K562 (cell line): ENCODE measurements around the gene HSPE1. TPM values are rescaled to one million over a fixed set of nuclear protein-coding genes. Genes with fewer than 3 reads are reported as not detected.

Experiments used
- ATAC-seq: fragments of 200-7000 bp; cut with Tn5 transposase; 3 replicates; pipeline ENCODE4 v1.9.1; 2020; ENCODE audit warnings: moderate library complexity
- BruUV-seq: library from RNA; stranded (reverse); fragments of 400-500 nt; replicated peaks from 2 replicates; lab custom pipeline; 2021; lab: Mats Ljungman, UMichigan
- CTCF ChIA-PET: fragments of 300-600 bp; formaldehyde crosslinking; extraction: SDS; loops from one replicate; lab custom pipeline; 2021; ENCODE audit warnings: low intra/inter-chr PET ratio; lab: Yijun Ruan, JAX
- POLR2A ChIA-PET: fragments of 300-600, 350-650 bp; sonication (Branson Sonifier 250); formaldehyde crosslinking; extraction: SDS; loops from one replicate; lab custom pipeline; 2021; ENCODE audit warnings: antibody characterized with exemption, inconsistent platforms; lab: Yijun Ruan, JAX
- DNase-seq, 4 experiments: peaks; one replicate each; pipeline versions ENCODE4 v3.0.0 to v3.0.0-alpha.2; 2011 to 2018; ENCODE audit warnings: low spot score in 3 of 4, mixed read lengths in 3 of 4; ENCODE audit errors: extremely low read depth in 1 of 4
- FAIRE-seq: peaks from 2 replicates; lab custom pipeline; 2011; peaks lifted over from hg19 to GRCh38; lab: Jason Lieb, UNC
- H2AFZ ChIP-seq: 2 replicates; pipeline ENCODE4 v1.6.0; 2011; ENCODE audit warnings: low read depth, low read length, control low read depth, inconsistent platforms
- H3K27ac ChIP-seq: fragments of 200-600 bp; 3 replicates; pipeline ENCODE4 v1.8.0; 2011; ENCODE audit warnings: low read depth, mild to moderate bottlenecking, control low read depth, inconsistent platforms, low read length, moderate library complexity, mixed read lengths; ENCODE audit errors: extremely low read depth
- H3K27me3 ChIP-seq, 2 experiments: fragments of 300-600 bp in 1 of 2; 2 replicates in 1 of 2; 3 replicates in 1 of 2; pipeline versions ENCODE4 v1.6.0 to v1.8.0; 2011; ENCODE audit warnings: inconsistent platforms in 2 of 2, low read length in 2 of 2, mild to moderate bottlenecking in 1 of 2, mixed read lengths in 1 of 2, moderate library complexity in 1 of 2; ENCODE audit not compliant: control insufficient read depth in 2 of 2, insufficient read depth in 2 of 2
- H3K36me3 ChIP-seq: fragments of 300-600 bp; 3 replicates; pipeline ENCODE4 v1.8.0; 2011; ENCODE audit warnings: mild to moderate bottlenecking, low read length, inconsistent platforms; ENCODE audit not compliant: control insufficient read depth, insufficient read depth
- H3K4me1 ChIP-seq, 2 experiments: fragments of 200-600 bp in 1 of 2; replicated peaks in 1 of 2; 2 replicates in 1 of 2; 3 replicates in 1 of 2; pipeline versions ENCODE4 v1.5.1 to v1.8.0; 2011; ENCODE audit warnings: inconsistent platforms in 2 of 2, low read length in 2 of 2, mild to moderate bottlenecking in 1 of 2, mixed read lengths in 1 of 2, moderate library complexity in 1 of 2; ENCODE audit not compliant: control insufficient read depth in 2 of 2, insufficient read depth in 2 of 2
- H3K4me2 ChIP-seq: 2 replicates; pipeline ENCODE4 v1.6.1; 2011; ENCODE audit warnings: low read length, control low read depth, inconsistent platforms, mixed read lengths; ENCODE audit not compliant: insufficient read depth
- H3K4me3 ChIP-seq: fragments of 200-600 bp; sonication (generic), shearing (Covaris generic); 2 replicates; pipeline ENCODE4 v1.5.1; 2016; ENCODE audit warnings: control low read depth, inconsistent platforms
- H3K79me2 ChIP-seq: fragments of 200-600 bp; 3 replicates; pipeline ENCODE4 v1.8.0; 2011; ENCODE audit warnings: low read length, inconsistent platforms; ENCODE audit not compliant: control insufficient read depth, insufficient read depth
- H3K9ac ChIP-seq, 2 experiments: 2 replicates each; pipeline versions ENCODE4 v1.6.0 to v1.6.1; 2011; ENCODE audit warnings: low read depth in 2 of 2, low read length in 2 of 2, control low read depth in 1 of 2, inconsistent platforms in 1 of 2, mild to moderate bottlenecking in 1 of 2, mixed read lengths in 1 of 2; ENCODE audit not compliant: insufficient read depth in 1 of 2
- H3K9me1 ChIP-seq: one replicate; pipeline ENCODE4 v1.6.0; 2011; ENCODE audit warnings: inconsistent platforms, mild to moderate bottlenecking, low read length, moderate library complexity; ENCODE audit not compliant: control insufficient read depth, insufficient read depth
- H3K9me3 ChIP-seq: replicated peaks from 2 replicates; pipeline ENCODE4 v1.5.1; 2011; ENCODE audit warnings: low read depth, low read length, inconsistent platforms; ENCODE audit not compliant: control insufficient read depth, insufficient read depth
- H4K20me1 ChIP-seq: replicated peaks from 2 replicates; pipeline ENCODE4 v1.6.1; 2011; ENCODE audit warnings: low read length, inconsistent platforms, mixed read lengths; ENCODE audit not compliant: control insufficient read depth, insufficient read depth
- ARNT ChIP-seq, 2 experiments: fragments of 450-650 bp; IDR thresholded peaks; 2 replicates each; pipeline ENCODE4 v1.6.1; 2016; ENCODE audit warnings: mild to moderate bottlenecking in 1 of 2
- CREB1 ChIP-seq, 2 experiments: sonication (generic) in 1 of 2; formaldehyde crosslinking in 1 of 2; IDR thresholded peaks; 2 replicates each; pipeline versions ENCODE4 v1.6.1 to v1.8.0; 2012 to 2022; ENCODE audit warnings: inconsistent platforms in 1 of 2, mild to moderate bottlenecking in 1 of 2, missing genetic modification reagents in 1 of 2, moderate library complexity in 1 of 2
- ESRRA ChIP-seq: fragments of 450-650 bp; IDR thresholded peaks from 2 replicates; pipeline ENCODE4 v1.6.1; 2014; ENCODE audit warnings: low read depth, mild to moderate bottlenecking, moderate library complexity, borderline replicate concordance
- ZBTB43 ChIP-seq: sonication (generic); formaldehyde crosslinking; IDR thresholded peaks from 2 replicates; pipeline ENCODE4 v1.8.0; 2023; ENCODE audit warnings: mild to moderate bottlenecking, missing genetic modification reagents
- ZNF644 ChIP-seq: fragments of 200-800 bp; sonication (Bioruptor generic); IDR thresholded peaks from 2 replicates; pipeline ENCODE4 v1.6.1; 2016; ENCODE audit warnings: low read depth, missing genetic modification characterization, missing compliant biosample characterization
- WGBS: fragments of 100-300 bp; shearing (Covaris generic); methylation state at CpG from one replicate; pipeline ENCODE4 v1.1.6; 2016; ENCODE audit warnings: low coverage, mixed read lengths; ENCODE audit not compliant: insufficient coverage; ENCODE audit errors: missing lambda C conversion rate; 5-methylcytosine and 5-hydroxymethylcytosine counted together
- in situ Hi-C: fragments of 300-500 bp; cut with MboI; formaldehyde crosslinking; loops from 4 replicates; pipeline ENCODE4 v1.15.0; 2018; ENCODE audit warnings: inconsistent platforms, mixed read lengths
- intact Hi-C: fragments of 100-400 bp; cut with micrococcal nuclease; formaldehyde crosslinking; loops from 2 replicates; pipeline ENCODE4 v1.14.2; 2022
- polyA plus RNA-seq, 8 experiments: library from polyadenylated mRNA; depleted of rRNA in 4 of 8; stranded (reverse) in 5 of 8; unstranded in 3 of 8; fragments of >200 nt; fragmentation: Nextera tagmentation in 2 of 8; fragmentation: Illumina TruSeq in 1 of 8; extraction: Ambion mirVana in 2 of 8; extraction: Trizol in 1 of 8; gene quantifications; 2 replicates each; pipeline versions ENCODE4 v1.2.1 to v1.2.3, GENCODE V29; 2011 to 2014; ENCODE audit warnings: inconsistent platforms in 1 of 8, missing spikeins in 1 of 8
- total RNA-seq, 7 experiments: library from RNA; depleted of rRNA in 6 of 7; stranded (reverse); fragments of >200 nt in 6 of 7; fragmentation: Illumina TruSeq in 2 of 7; extraction: Trizol in 2 of 7; gene quantifications; 2 replicates each; pipeline versions ENCODE4 v1.2.1 to v1.2.3, GENCODE V29; 2011 to 2021; ENCODE audit warnings: low replicate concordance in 1 of 7
- TF ChIP-seq, protein P1 (sequence below), 2 experiments: fragments of 450-650 bp in 1 of 2; sonication (generic) in 1 of 2; formaldehyde crosslinking in 1 of 2; IDR thresholded peaks; 2 replicates each; pipeline versions ENCODE4 v1.7.1 to v1.9.0; 2016 to 2022; ENCODE audit warnings: inconsistent platforms in 1 of 2, mild to moderate bottlenecking in 1 of 2, missing genetic modification reagents in 1 of 2
- TF ChIP-seq, protein P2 (sequence below): conservative IDR thresholded peaks from 2 replicates; pipeline ENCODE4 v1.6.1; 2011; ENCODE audit warnings: low read depth, mild to moderate bottlenecking, low read length; ENCODE audit not compliant: control insufficient read depth

HSPE1 gene
- total and polyA plus RNA-seq, 9 of the 15 experiments (the other 6 are each of a cell fraction or from before 2014, with no cell fraction given) = 223 to 1,007 (median 612) TPM

DNA sequence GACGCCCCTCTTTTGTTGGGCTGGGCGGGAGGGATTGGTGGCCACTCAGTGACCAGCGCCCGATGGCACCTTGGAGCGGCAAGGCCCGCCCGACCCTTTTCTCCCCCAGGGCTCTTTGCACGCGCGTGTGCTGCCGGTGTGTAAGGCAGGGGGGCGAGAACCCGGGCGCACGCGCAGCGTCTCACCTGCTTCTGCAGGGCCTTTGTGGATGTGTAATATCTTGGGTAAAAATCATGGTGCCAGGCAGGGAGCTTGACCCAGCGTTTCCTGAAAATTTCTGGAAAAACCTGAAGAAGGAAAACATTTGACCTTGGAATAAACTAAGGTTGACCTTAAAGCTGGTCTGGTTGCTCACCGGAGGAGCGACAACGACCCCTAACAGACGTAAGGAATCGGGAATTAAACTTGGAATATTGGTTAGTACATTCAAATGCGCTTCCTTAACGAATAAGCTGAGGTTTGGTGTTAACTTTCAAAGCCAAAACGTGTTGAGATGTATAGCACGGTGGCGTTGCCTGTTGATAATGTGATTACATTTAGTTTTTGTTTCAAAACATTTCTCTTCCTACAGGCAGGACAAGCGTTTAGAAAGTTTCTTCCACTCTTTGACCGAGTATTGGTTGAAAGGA lies 438 bp downstream of the HSPE1 start:
- Histone ChIP-seq H3K4me3 (peak overlapping the region; percentile 74), H3K36me3 (peaks cover 70% of the 10 kb centered on the region), H4K20me1 (peaks cover 14% of the 10 kb centered on the region), H3K4me1 (peaks cover 10 to 15% of the 10 kb centered on the region in 2 experiments; a peak in 4 of 5 replicates), H3K27me3 (no peaks in the 10 kb centered on the region), H3K9me3 (no peaks in the 10 kb centered on the region), H3K27ac (peak overlapping the region; percentile 95), H3K9me1 (no peaks in the 10 kb centered on the region), H3K9ac (peak overlapping the region; percentile 98 to 99), H3K79me2 (peaks cover 85% of the 10 kb centered on the region), H2AFZ (peak overlapping the region; percentile 81), H3K4me2 (peak overlapping the region; percentile 95)
- POLR2A ChIA-PET = interaction anchor here (1.0 to 6.5 kb wide), 9 partner anchors 8 to 87 kb away, joined by 3 to 34 read pairs (median 4); partner anchors contain the start of genes MOB4 and SF3B1
- ATAC-seq (no peak), DNase-seq (no peak), FAIRE-seq (no peak)
- in situ Hi-C loops = no loop called here
- CTCF ChIA-PET = no interaction called here
- TSS peak; percentile 67 for BruUV-seq
- 0% methylated on average over 14 of the region's 30 CpGs for WGBS
- intact Hi-C loops = loop anchor here (1.0 to 5.0 kb wide), 3 partner anchors 14 to 97 kb away; partner anchors contain the start of gene SF3B1
- TF ChIP-seq, protein P1, sequence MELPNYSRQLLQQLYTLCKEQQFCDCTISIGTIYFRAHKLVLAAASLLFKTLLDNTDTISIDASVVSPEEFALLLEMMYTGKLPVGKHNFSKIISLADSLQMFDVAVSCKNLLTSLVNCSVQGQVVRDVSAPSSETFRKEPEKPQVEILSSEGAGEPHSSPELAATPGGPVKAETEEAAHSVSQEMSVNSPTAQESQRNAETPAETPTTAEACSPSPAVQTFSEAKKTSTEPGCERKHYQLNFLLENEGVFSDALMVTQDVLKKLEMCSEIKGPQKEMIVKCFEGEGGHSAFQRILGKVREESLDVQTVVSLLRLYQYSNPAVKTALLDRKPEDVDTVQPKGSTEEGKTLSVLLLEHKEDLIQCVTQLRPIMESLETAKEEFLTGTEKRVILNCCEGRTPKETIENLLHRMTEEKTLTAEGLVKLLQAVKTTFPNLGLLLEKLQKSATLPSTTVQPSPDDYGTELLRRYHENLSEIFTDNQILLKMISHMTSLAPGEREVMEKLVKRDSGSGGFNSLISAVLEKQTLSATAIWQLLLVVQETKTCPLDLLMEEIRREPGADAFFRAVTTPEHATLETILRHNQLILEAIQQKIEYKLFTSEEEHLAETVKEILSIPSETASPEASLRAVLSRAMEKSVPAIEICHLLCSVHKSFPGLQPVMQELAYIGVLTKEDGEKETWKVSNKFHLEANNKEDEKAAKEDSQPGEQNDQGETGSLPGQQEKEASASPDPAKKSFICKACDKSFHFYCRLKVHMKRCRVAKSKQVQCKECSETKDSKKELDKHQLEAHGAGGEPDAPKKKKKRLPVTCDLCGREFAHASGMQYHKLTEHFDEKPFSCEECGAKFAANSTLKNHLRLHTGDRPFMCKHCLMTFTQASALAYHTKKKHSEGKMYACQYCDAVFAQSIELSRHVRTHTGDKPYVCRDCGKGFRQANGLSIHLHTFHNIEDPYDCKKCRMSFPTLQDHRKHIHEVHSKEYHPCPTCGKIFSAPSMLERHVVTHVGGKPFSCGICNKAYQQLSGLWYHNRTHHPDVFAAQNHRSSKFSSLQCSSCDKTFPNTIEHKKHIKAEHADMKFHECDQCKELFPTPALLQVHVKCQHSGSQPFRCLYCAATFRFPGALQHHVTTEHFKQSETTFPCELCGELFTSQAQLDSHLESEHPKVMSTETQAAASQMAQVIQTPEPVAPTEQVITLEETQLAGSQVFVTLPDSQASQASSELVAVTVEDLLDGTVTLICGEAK (IDR thresholded peaks at IDR 0.05) = 0 out of 2 replicates have a peak, but pooled peaks have one; percentile 23
- TF ChIP-seq, protein P1 (CRISPR knock-in tag; IDR thresholded peaks at IDR 0.05) = 0 out of 2 replicates have a peak, but pooled peaks have one; percentile 26
- TF ChIP-seq ARNT (IDR thresholded peaks at IDR 0.05) (peak in 1 of 2 experiments; percentile 35; a peak in 2 of 4 replicates), ZBTB43 (CRISPR knock-in tag) (0 out of 2 replicates have a peak, but pooled peaks have one; percentile 26), ESRRA (peak; percentile 53; the same call in 1 of the 2 replicates), CREB1 (IDR thresholded peaks at IDR 0.05) (no peak), CREB1 (CRISPR knock-in tag; IDR thresholded peaks at IDR 0.05) (no peak), ZNF644 (tag) (0 out of 2 replicates have a peak, but pooled peaks have one; percentile 7)
- TF ChIP-seq, protein P2, sequence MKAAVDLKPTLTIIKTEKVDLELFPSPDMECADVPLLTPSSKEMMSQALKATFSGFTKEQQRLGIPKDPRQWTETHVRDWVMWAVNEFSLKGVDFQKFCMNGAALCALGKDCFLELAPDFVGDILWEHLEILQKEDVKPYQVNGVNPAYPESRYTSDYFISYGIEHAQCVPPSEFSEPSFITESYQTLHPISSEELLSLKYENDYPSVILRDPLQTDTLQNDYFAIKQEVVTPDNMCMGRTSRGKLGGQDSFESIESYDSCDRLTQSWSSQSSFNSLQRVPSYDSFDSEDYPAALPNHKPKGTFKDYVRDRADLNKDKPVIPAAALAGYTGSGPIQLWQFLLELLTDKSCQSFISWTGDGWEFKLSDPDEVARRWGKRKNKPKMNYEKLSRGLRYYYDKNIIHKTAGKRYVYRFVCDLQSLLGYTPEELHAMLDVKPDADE = no peak
